Lower leg skin (tissue), 3 donors: ENCODE data around the gene ZSCAN10.

Source experiments
- POLR2A ChIP-seq, 2 donors: fragments of 450-650 bp; IDR thresholded peaks; one replicate each; pipeline ENCODE4 v1.6.1; 2016 to 2017; ENCODE audit warnings: antibody characterized with exemption in 2 of 2, mild to moderate bottlenecking in 1 of 2, moderate library complexity in 1 of 2
- TF ChIP-seq, protein P1 (sequence below), 3 donors: fragments of 450-650 bp; IDR thresholded peaks; one replicate each; pipeline ENCODE4 v1.5.1; 2016; ENCODE audit warnings: antibody characterized with exemption in 3 of 3, mild to moderate bottlenecking in 3 of 3, moderate library complexity in 2 of 3

- TF ChIP-seq, protein P1, sequence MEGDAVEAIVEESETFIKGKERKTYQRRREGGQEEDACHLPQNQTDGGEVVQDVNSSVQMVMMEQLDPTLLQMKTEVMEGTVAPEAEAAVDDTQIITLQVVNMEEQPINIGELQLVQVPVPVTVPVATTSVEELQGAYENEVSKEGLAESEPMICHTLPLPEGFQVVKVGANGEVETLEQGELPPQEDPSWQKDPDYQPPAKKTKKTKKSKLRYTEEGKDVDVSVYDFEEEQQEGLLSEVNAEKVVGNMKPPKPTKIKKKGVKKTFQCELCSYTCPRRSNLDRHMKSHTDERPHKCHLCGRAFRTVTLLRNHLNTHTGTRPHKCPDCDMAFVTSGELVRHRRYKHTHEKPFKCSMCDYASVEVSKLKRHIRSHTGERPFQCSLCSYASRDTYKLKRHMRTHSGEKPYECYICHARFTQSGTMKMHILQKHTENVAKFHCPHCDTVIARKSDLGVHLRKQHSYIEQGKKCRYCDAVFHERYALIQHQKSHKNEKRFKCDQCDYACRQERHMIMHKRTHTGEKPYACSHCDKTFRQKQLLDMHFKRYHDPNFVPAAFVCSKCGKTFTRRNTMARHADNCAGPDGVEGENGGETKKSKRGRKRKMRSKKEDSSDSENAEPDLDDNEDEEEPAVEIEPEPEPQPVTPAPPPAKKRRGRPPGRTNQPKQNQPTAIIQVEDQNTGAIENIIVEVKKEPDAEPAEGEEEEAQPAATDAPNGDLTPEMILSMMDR (IDR thresholded peaks at IDR 0.05), result no peak
- no peak for TF ChIP-seq POLR2A (IDR thresholded peaks at IDR 0.05)
Measured at GRCh38 chr16:3145660-3146059, 46.6 kb upstream of the ZSCAN10 start.
